ENCODE measurements around the gene ATP5F1C.

GRCh38 chr10:7826971-7827370, 39.0 kb downstream of the ATP5F1C start:
- no peak; the same call in 1 of the 2 replicates for TF ChIP-seq CTCF (tag by site-specific recombination; IDR thresholded peaks at IDR 0.05)
- TF ChIP-seq ZNF121 (tag by site-specific recombination; IDR thresholded peaks at IDR 0.05) = no peak
- no peak for TF ChIP-seq PRDM10 (tag by site-specific recombination; IDR thresholded peaks at IDR 0.05)
- no peak for TF ChIP-seq ZNF266 (tag by site-specific recombination; IDR thresholded peaks at IDR 0.05; ENCODE audit: low read depth)
- no peak for TF ChIP-seq ZNF701 (tag by site-specific recombination; IDR thresholded peaks at IDR 0.05)
- no peak for TF ChIP-seq ZNF169 (tag by site-specific recombination; IDR thresholded peaks at IDR 0.05)
- no peak for TF ChIP-seq ZNF580 (tag by site-specific recombination; IDR thresholded peaks at IDR 0.05)
